Measurements from ENCODE around the gene HS1BP3. TPM values are rescaled to one million over a fixed set of nuclear protein-coding genes. Genes with fewer than 3 reads are reported as not detected.

HS1BP3 gene
- total and polyA plus RNA-seq, 8 donors = 12.5 to 39.7 (median 13.4) TPM

DNA sequence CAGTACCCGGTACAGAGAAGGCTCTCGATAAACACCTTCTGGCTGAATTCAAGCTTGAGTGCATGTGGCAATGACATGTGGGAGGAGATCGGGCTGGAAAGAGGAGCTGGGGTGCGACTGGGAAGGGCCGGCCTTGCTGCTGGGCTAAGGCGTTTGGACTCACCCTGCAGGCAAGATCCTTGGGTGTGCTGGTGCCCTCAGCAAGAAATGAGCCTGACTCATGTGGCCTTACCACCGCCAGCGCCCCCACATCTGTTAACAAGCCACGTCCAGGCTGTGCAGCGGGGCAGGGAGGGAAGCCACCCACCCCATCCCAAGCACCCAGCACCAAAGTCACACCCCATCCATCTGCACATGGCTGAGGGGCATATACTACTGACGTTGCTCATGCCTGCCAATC is 1.3 kb downstream of the HS1BP3 start:
- Histone ChIP-seq H3K36me3 (peaks cover 0 to 24% of the 10 kb centered on the region in 2 donors), H3K9me3 (no peaks in the 10 kb centered on the region), H3K4me3 (peak overlapping the region in 1 of 2 donors; percentile 94), H3K27me3 (no peaks in the 10 kb centered on the region), H3K27ac (no peak overlapping the region), H3K4me1 (peaks cover 18 to 36% of the 10 kb centered on the region in 2 donors)
- intact Hi-C loops (cut with DNase I) = no loop called here
- TF ChIP-seq, protein P1, sequence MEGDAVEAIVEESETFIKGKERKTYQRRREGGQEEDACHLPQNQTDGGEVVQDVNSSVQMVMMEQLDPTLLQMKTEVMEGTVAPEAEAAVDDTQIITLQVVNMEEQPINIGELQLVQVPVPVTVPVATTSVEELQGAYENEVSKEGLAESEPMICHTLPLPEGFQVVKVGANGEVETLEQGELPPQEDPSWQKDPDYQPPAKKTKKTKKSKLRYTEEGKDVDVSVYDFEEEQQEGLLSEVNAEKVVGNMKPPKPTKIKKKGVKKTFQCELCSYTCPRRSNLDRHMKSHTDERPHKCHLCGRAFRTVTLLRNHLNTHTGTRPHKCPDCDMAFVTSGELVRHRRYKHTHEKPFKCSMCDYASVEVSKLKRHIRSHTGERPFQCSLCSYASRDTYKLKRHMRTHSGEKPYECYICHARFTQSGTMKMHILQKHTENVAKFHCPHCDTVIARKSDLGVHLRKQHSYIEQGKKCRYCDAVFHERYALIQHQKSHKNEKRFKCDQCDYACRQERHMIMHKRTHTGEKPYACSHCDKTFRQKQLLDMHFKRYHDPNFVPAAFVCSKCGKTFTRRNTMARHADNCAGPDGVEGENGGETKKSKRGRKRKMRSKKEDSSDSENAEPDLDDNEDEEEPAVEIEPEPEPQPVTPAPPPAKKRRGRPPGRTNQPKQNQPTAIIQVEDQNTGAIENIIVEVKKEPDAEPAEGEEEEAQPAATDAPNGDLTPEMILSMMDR (IDR thresholded peaks at IDR 0.05) = no peak
- ATAC-seq (no peak), DNase-seq (peak in 1 of 4 donors; percentile 65)

DNA sequence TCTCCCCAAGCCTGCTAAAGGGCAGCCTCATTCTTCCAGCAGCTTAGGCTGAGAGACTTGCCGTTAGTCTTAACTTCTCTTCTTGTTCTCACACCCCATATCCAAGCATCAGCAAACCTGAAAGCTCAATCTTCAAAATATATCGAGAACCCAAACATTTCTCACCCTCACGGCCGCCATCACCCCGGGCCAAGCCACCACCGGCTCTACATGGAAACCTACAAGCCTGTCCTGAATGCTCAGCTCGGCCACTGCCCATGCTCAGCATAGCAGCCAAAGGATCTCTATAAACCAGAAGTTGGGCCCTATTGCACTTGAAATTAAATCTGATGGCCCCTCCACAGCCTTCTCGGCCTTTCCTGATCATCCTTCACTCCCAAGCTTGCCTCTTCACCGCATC is 2.1 kb downstream of the HS1BP3 start:
- Histone ChIP-seq H3K36me3 (peaks cover 0 to 31% of the 10 kb centered on the region in 2 donors), H3K9me3 (no peaks in the 10 kb centered on the region)
- intact Hi-C loops (cut with DNase I) = no loop called here

DNA sequence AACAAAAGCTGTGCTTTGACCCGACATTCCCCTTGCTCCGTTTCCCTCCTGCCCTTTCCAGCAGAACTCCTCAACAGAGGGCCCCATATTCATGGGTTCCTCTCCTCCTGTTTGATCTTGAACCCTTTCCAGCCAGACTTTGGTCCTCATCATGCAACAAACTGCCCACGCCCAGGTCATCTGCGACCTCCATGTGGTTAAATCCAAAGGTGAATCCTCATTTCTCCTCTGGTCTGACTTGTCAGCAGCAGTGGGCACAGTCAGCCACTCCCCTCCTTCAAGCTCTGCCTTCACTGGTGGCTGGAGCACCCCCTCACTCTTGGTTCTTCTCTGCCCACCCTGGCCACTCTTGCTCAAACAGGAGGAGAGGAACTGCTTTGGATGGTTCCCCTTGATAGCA is 2.7 kb downstream of the HS1BP3 start:
- TF ChIP-seq, protein P1 (IDR thresholded peaks at IDR 0.05) = no peak
- Histone ChIP-seq H3K36me3 (peaks cover 0 to 37% of the 10 kb centered on the region in 2 donors), H3K4me3 (no peak overlapping the region), H3K27ac (no peak overlapping the region), H3K4me1 (peaks cover 18 to 36% of the 10 kb centered on the region in 2 donors), H3K9me3 (no peaks in the 10 kb centered on the region), H3K27me3 (no peaks in the 10 kb centered on the region)
- ATAC-seq (no peak), DNase-seq (peak in 1 of 4 donors; percentile 33)
- intact Hi-C loops (cut with DNase I) = no loop called here

More for the DNA sequence above, 2.1 kb downstream of the HS1BP3 start:
- DNase-seq (peak in 1 of 4 donors; percentile 42), ATAC-seq (no peak)
- peaks cover 18 to 36% of the 10 kb centered on the region in 2 donors for H3K4me1 ChIP-seq
- H3K27me3 ChIP-seq = no peaks in the 10 kb centered on the region
- no peak overlapping the region for H3K27ac ChIP-seq
- no peak overlapping the region for H3K4me3 ChIP-seq
- TF ChIP-seq, protein P1 (IDR thresholded peaks at IDR 0.05) = no peak

DNA sequence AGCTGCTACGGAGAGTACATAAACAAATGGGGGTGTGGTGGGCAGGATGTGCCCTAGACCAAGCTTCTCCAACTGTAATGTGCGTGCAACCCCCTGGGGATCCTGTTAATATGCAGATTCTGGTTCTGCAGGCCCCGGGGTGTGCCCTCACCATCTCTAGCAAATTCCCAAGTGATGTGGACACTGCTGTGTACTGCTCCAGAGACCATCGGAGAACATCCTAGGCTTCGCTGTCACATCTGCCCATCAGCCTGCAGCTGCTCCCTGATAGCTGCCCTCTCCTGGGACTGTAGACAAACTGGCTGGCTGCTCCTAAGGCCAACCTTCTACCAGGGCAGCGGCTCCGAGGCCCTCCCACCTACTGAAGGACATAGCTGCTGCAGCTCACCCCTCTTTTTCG is 3.2 kb downstream of the HS1BP3 start:
- intact Hi-C loops (cut with DNase I) = no loop called here

DNA sequence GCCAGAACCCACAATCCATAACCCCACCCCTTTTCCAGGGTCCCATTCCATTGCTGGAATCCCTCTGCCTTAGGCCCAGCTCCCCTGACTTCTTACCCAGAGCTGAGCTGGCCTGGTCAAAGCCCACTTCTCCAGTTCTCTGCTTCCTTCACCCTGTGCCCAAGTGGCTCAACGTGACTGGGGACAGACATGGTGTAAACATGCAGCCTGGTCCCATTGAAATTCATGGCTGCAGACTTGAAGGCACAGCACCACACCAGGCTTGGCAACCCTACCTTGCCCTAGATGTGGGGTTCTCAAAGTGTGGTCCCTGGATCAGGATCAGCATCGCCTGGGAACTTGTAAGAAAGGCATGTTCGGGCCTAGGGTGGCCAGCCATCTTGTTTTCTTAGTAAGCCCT is 3.7 kb downstream of the HS1BP3 start:
- Histone ChIP-seq H3K9me3 (no peaks in the 10 kb centered on the region), H3K4me3 (no peak overlapping the region), H3K4me1 (peaks cover 18 to 42% of the 10 kb centered on the region in 2 donors), H3K36me3 (peaks cover 0 to 43% of the 10 kb centered on the region in 2 donors), H3K27me3 (no peaks in the 10 kb centered on the region), H3K27ac (no peak overlapping the region)
- TF ChIP-seq, protein P1 (IDR thresholded peaks at IDR 0.05) = no peak
- ATAC-seq = no peak
- intact Hi-C loops (cut with DNase I) = no loop called here
- DNase-seq = no peak

More for the DNA sequence above, 3.2 kb downstream of the HS1BP3 start:
- TF ChIP-seq, protein P1 (IDR thresholded peaks at IDR 0.05) = no peak
- H3K36me3 ChIP-seq = peaks cover 0 to 41% of the 10 kb centered on the region in 2 donors
- no peaks in the 10 kb centered on the region for H3K27me3 ChIP-seq
- H3K4me3 ChIP-seq = no peak overlapping the region
- H3K27ac ChIP-seq = no peak overlapping the region
- peaks cover 18 to 39% of the 10 kb centered on the region in 2 donors for H3K4me1 ChIP-seq
- no peaks in the 10 kb centered on the region for H3K9me3 ChIP-seq
- peak in 1 of 4 donors; percentile 39 for DNase-seq
- no peak for ATAC-seq

Measured in left lung (tissue), 10 donors.